Stimulated activated CD4-positive, alpha-beta T cell treated with anti-CD3 and anti-CD28 coated beads, Interleukin-15, amount 100 ng/mL, for 48 hours (primary cell): ENCODE measurements around the gene SLC9B1.
"Not testable (repeated sequence)": the region's sequence is repeated elsewhere in the genome, so short reads cannot be mapped to it uniquely, and the experiment has no call there.

Experiments used
- DNase-seq, 2 donors: peaks; one replicate each; pipeline ENCODE4 v3.0.0-alpha.2; 2020; ENCODE audit warnings: low read depth in 2 of 2

SLC9B1 gene

GRCh38 chr4:102878349-102878748 lies 141.2 kb downstream of the SLC9B1 start:
- not testable (repeated sequence) for DNase-seq

GRCh38 chr4:102877477-102878106 lies 141.9 kb downstream of the SLC9B1 start:
- DNase-seq, result not testable (repeated sequence)

GRCh38 chr4:102871772-102872171 lies 147.7 kb downstream of the SLC9B1 start:
- DNase-seq, result no peak

- DNase-seq, result peak; percentile 41 to 49
These were observed 149.8 kb downstream of the SLC9B1 start for GRCh38 chr4:102869569-102870197.

- peak; percentile 88 for DNase-seq
These were observed 150.5 kb downstream of the SLC9B1 start, which contains the start of gene CISD2 for GRCh38 chr4:102868781-102869568. CISD2 (plus strand) TSS chr4:102868992; CDS start chr4:102869085, 93 bp downstream.

GRCh38 chr4:102868153-102868780 lies 151.2 kb downstream of the SLC9B1 start:
- no peak for DNase-seq

- DNase-seq, result no peak
These were observed 152.0 kb downstream of the SLC9B1 start for GRCh38 chr4:102867278-102868152.

GRCh38 chr4:102865327-102865726 lies 154.2 kb downstream of the SLC9B1 start:
- DNase-seq, result not testable (repeated sequence)

- no peak for DNase-seq
These were observed 156.8 kb downstream of the SLC9B1 start for GRCh38 chr4:102862747-102863146.

GRCh38 chr4:102862016-102862415 lies 157.5 kb downstream of the SLC9B1 start:
- DNase-seq, result no peak

GRCh38 chr4:102860611-102861324 lies 158.7 kb downstream of the SLC9B1 start:
- DNase-seq, result no peak

- DNase-seq, result no peak
These were observed 160.6 kb downstream of the SLC9B1 start for GRCh38 chr4:102858828-102859464.
